HG02970 (cell line): ENCODE data around the gene NT5DC3.
"Not testable (repeated sequence)": the region's sequence is repeated elsewhere in the genome, so short reads cannot be mapped to it uniquely, and the experiment has no call there.

ENCODE experiments used
- ATAC-seq: cut with Tn5 transposase; IDR thresholded peaks from one replicate; pipeline ENCODE4 v1.9.1; 2021; ENCODE audit warnings: mild to moderate bottlenecking, moderate library complexity, moderate number of reproducible peaks; ENCODE audit not compliant: unreplicated experiment, low FRiP score

NT5DC3 gene

GRCh38 chr12:103811791-103812190 is 29.2 kb downstream of the NT5DC3 start:
- no peak for ATAC-seq

- ATAC-seq, result no peak
Observed at GRCh38 chr12:103810111-103810510, 30.9 kb downstream of the NT5DC3 start.

- ATAC-seq, result not testable (repeated sequence)
Observed at GRCh38 chr12:103809639-103810038, 31.4 kb downstream of the NT5DC3 start.

- no peak for ATAC-seq
Observed at GRCh38 chr12:103809154-103809553, 31.9 kb downstream of the NT5DC3 start.

- ATAC-seq, result no peak
Observed at GRCh38 chr12:103808239-103808880, 32.7 kb downstream of the NT5DC3 start.

- ATAC-seq, result no peak
Observed at GRCh38 chr12:103807561-103808238, 33.3 kb downstream of the NT5DC3 start.

GRCh38 chr12:103806803-103807202 is 34.2 kb downstream of the NT5DC3 start:
- no peak for ATAC-seq

GRCh38 chr12:103805655-103806360 is 35.2 kb downstream of the NT5DC3 start:
- ATAC-seq, result no peak

GRCh38 chr12:103803847-103804246 is 37.2 kb downstream of the NT5DC3 start:
- no peak for ATAC-seq

- no peak for ATAC-seq
Observed at GRCh38 chr12:103802586-103802886, 38.5 kb downstream of the NT5DC3 start.

GRCh38 chr12:103801709-103802585 is 39.1 kb downstream of the NT5DC3 start:
- ATAC-seq, result no peak

- ATAC-seq, result no peak
Observed at GRCh38 chr12:103799857-103800771, 40.9 kb downstream of the NT5DC3 start.

GRCh38 chr12:103799504-103799856 is 41.6 kb downstream of the NT5DC3 start:
- no peak for ATAC-seq

- ATAC-seq, result no peak
Observed at GRCh38 chr12:103798586-103798985, 42.4 kb downstream of the NT5DC3 start.

- no peak for ATAC-seq
Observed at GRCh38 chr12:103794309-103795213, 46.5 kb downstream of the NT5DC3 start.

- no peak for ATAC-seq
Observed at GRCh38 chr12:103793512-103794045, 47.5 kb downstream of the NT5DC3 start.

GRCh38 chr12:103793046-103793445 is 48.0 kb downstream of the NT5DC3 start:
- no peak for ATAC-seq

- no peak for ATAC-seq
Observed at GRCh38 chr12:103791350-103791920, 49.6 kb downstream of the NT5DC3 start.
